ENCODE data around the gene MORN1. TPM values are rescaled to one million over a fixed set of nuclear protein-coding genes. Genes with fewer than 3 reads are reported as not detected.
"Not testable (repeated sequence)": the region's sequence is repeated elsewhere in the genome, so short reads cannot be mapped to it uniquely, and the experiment has no call there.

Gene MORN1
- total and polyA plus RNA-seq, 11 donors: 2.2 to 8.2 (median 3.8) TPM

GRCh38 chr1:2334366-2334765, 57.0 kb downstream of the MORN1 start:
- H3K27ac ChIP-seq: no peak overlapping the region
- H3K36me3 ChIP-seq: no peaks in the 10 kb centered on the region
- H3K27me3 ChIP-seq: no peaks in the 10 kb centered on the region
- peaks cover 0 to 19% (median 11%) of the 10 kb centered on the region in 12 donors for H3K4me1 ChIP-seq
- TF ChIP-seq POLR2A (IDR thresholded peaks at IDR 0.05) (no peak), CTCF (IDR thresholded peaks at IDR 0.05) (no peak)
- no peak overlapping the region for H3K4me3 ChIP-seq
- WGBS, 4 donors: 89 to 94% (median 92%) methylated on average over 16 to 21 of the region's 21 CpGs
- DNase-seq (no peak), ATAC-seq (no peak)
- intact Hi-C loops (cut with DNase I): loop anchor here in 1 of 10 donors (5.0 kb wide), 1 partner anchor 43 kb away; no protein-coding TSS in a partner anchor
- no peaks in the 10 kb centered on the region for H3K9me3 ChIP-seq

- WGBS, 4 donors: 89 to 97% (median 95%) methylated on average over 32 to 33 of the region's 33 CpGs
- not testable (repeated sequence) for H3K36me3 ChIP-seq, DNase-seq
Measured at GRCh38 chr1:2331580-2331979, 59.8 kb downstream of the MORN1 start.

GRCh38 chr1:2331200-2331544, 60.2 kb downstream of the MORN1 start:
- H3K27ac ChIP-seq: peak overlapping the region in 3 of 12 donors; percentile 18 to 60 (median 49)

More at GRCh38 chr1:2331580-2331979, 59.8 kb downstream of the MORN1 start:
- not testable (repeated sequence) for H3K4me3 ChIP-seq, H3K27me3 ChIP-seq, ATAC-seq, H3K9me3 ChIP-seq
- intact Hi-C loops (cut with DNase I): loop anchor here in 1 of 10 donors (5.0 kb wide), 1 partner anchor 46 kb away; no protein-coding TSS in a partner anchor
- peak overlapping the region in 2 of 12 donors; percentile 18 to 60 for H3K27ac ChIP-seq
- H3K4me1 ChIP-seq: peaks cover 0 to 19% (median 11%) of the 10 kb centered on the region in 12 donors

GRCh38 chr1:2330519-2331199, 60.7 kb downstream of the MORN1 start:
- peak overlapping the region in 5 of 12 donors; percentile 30 to 70 (median 49) for H3K27ac ChIP-seq
- DNase-seq (peak in 3 of 5 donors; percentile 56 to 70 (median 64)), ATAC-seq (peak; percentile 42 to 75 (median 62))
- 30 to 67% (median 38%) methylated on average over 23 to 31 of the region's 31 CpGs for WGBS, 4 donors
- no peaks in the 10 kb centered on the region for H3K9me3 ChIP-seq
- no peaks in the 10 kb centered on the region for H3K27me3 ChIP-seq
- no peaks in the 10 kb centered on the region for H3K36me3 ChIP-seq
- TF ChIP-seq POLR2A (IDR thresholded peaks at IDR 0.05) (no peak), CTCF (IDR thresholded peaks at IDR 0.05) (peak in 3 of 12 donors; percentile 4 to 9 (median 9))
- no peak overlapping the region for H3K4me3 ChIP-seq
- intact Hi-C loops (cut with DNase I): loop anchor here in 1 of 10 donors (5.0 kb wide), 1 partner anchor 47 kb away; no protein-coding TSS in a partner anchor
- H3K4me1 ChIP-seq: peaks cover 0 to 19% (median 11%) of the 10 kb centered on the region in 12 donors

More at GRCh38 chr1:2331200-2331544, 60.2 kb downstream of the MORN1 start:
- ATAC-seq (peak in 3 of 4 donors; percentile 6 to 9 (median 7)), DNase-seq (no peak)
- WGBS, 4 donors: 68 to 87% (median 72%) methylated on average over 3 to 11 of the region's 11 CpGs
- H3K36me3 ChIP-seq: no peaks in the 10 kb centered on the region
- H3K27me3 ChIP-seq: no peaks in the 10 kb centered on the region
- no peak for TF ChIP-seq POLR2A (IDR thresholded peaks at IDR 0.05)
- no peak for TF ChIP-seq CTCF (IDR thresholded peaks at IDR 0.05)
- no peak overlapping the region for H3K4me3 ChIP-seq
- intact Hi-C loops (cut with DNase I): loop anchor here in 1 of 10 donors (5.0 kb wide), 1 partner anchor 46 kb away; no protein-coding TSS in a partner anchor
- peaks cover 0 to 19% (median 11%) of the 10 kb centered on the region in 12 donors for H3K4me1 ChIP-seq
- no peaks in the 10 kb centered on the region for H3K9me3 ChIP-seq
